DMS 273 (cell line): ENCODE results near the gene SNCB.

ENCODE experiments used
- DNase-seq: peaks from one replicate; lab custom pipeline; 2025; ENCODE audit not compliant: unreplicated experiment; lab: John Stamatoyannopoulos, UW

SNCB gene

GRCh38 chr5:176625966-176626875 lies 4.1 kb downstream of the SNCB start:
- DNase-seq, result no peak

GRCh38 chr5:176625512-176625911 lies 4.8 kb downstream of the SNCB start:
- no peak for DNase-seq

- DNase-seq, result no peak
Measured at GRCh38 chr5:176624938-176625337, 5.4 kb downstream of the SNCB start.

- DNase-seq, result no peak
Measured at GRCh38 chr5:176624142-176624541, 6.2 kb downstream of the SNCB start.

GRCh38 chr5:176621661-176622079 lies 8.7 kb downstream of the SNCB start:
- peak; percentile 43 for DNase-seq

- peak; percentile 75 for DNase-seq
Measured at GRCh38 chr5:176620333-176620981, 9.9 kb downstream of the SNCB start.

GRCh38 chr5:176619569-176620332 lies 10.6 kb downstream of the SNCB start:
- peak; percentile 50 for DNase-seq

- peak; percentile 65 for DNase-seq
Measured at GRCh38 chr5:176619203-176619568, 11.1 kb downstream of the SNCB start.

- DNase-seq, result no peak
Measured at GRCh38 chr5:176618783-176619182, 11.6 kb downstream of the SNCB start.

- no peak for DNase-seq
Measured at GRCh38 chr5:176616511-176616910, 13.8 kb downstream of the SNCB start.

- peak; percentile 79 for DNase-seq
Measured at GRCh38 chr5:176614805-176615478, 15.4 kb downstream of the SNCB start.

- DNase-seq, result no peak
Measured at GRCh38 chr5:176612855-176613254, 17.5 kb downstream of the SNCB start.

GRCh38 chr5:176612008-176612407 lies 18.3 kb downstream of the SNCB start:
- no peak for DNase-seq

- DNase-seq, result peak; percentile 55
Measured at GRCh38 chr5:176611435-176611834, 18.9 kb downstream of the SNCB start.

- DNase-seq, result peak; percentile 67
Measured at GRCh38 chr5:176610435-176610773, 19.9 kb downstream of the SNCB start.

GRCh38 chr5:176609724-176610434 lies 20.5 kb downstream of the SNCB start, which contains the start of gene GPRIN1:
Gene GPRIN1 (minus strand): TSS chr5:176610156. CDS start chr5:176599834, 10,322 bp downstream.
- peak; percentile 90 for DNase-seq

- peak; percentile 71 for DNase-seq
Measured at GRCh38 chr5:176608937-176609723, 21.2 kb downstream of the SNCB start.

GRCh38 chr5:176608142-176608705 lies 22.1 kb downstream of the SNCB start:
- no peak for DNase-seq

GRCh38 chr5:176606875-176607274 lies 23.5 kb downstream of the SNCB start:
- no peak for DNase-seq
